ENCODE data around the gene SAXO2. TPM values are rescaled to one million over a fixed set of nuclear protein-coding genes. Genes with fewer than 3 reads are reported as not detected.
"Not testable (repeated sequence)": the region's sequence is repeated elsewhere in the genome, so short reads cannot be mapped to it uniquely, and the experiment has no call there.

The SAXO2 gene
- total RNA-seq, 1 experiment from 2014 or later: 1.5 TPM

DNA sequence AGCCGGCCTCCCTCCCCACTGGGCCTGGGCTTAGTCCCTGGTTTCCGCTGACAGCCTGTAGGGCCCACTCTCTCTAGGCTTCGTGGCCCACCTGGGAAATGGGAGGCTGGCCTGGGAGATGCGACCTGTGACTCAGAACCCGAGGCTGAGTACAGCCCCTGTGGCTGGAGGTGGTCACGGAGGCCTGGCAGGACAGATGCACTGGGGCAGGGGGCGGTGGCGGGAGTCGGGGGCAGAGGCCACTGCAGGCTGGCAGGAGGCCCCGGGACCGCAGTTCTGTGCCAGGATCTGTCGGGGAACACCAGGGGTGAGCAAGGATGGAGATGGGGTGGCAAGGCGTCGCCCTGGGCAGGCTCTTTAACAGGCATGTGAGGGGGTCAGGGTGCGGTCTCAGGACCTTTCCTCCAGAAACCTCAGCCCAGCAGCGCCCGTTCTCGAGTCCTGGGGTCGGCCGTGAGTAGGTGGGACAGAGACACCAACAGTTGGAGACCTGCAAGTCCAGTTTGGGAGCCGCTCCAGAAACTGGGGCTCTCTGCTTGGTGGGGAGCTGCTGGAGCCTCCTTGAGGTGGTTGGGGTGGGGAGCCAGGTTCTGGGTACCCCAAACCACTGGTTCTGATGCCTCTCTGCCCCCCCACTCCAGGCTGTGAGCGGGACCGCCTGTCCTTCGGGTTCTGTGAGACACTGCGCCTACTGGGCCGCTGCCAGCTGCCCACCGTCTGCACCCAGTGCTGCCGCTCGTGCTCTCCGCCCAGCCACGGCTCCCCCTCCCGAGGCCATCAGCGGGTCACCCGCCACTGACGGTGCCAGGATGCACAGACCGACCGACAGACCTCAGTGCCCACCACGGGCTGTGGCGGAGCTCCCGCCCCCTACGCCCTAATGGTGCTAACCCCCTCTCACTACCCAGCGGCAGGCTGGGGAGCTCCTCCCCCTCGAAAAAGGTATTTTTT lies 71.3 kb downstream of the SAXO2 start:
- H3K36me3 ChIP-seq (ENCODE audit: insufficient read depth, low read length, poor library complexity, severe bottlenecking); DNase-seq (ENCODE audit: low spot score); CTCF ChIA-PET; POLR2A ChIA-PET (ENCODE audit: low non-redundant PET); H3K4me3 ChIP-seq (ENCODE audit: low read depth, low read length, poor library complexity, severe bottlenecking); H3K4me1 ChIP-seq (ENCODE audit: insufficient read depth, low read length, poor library complexity, severe bottlenecking); H3K27me3 ChIP-seq (replicated peaks; ENCODE audit: insufficient read depth, low read depth, low read length, poor library complexity); BruUV-seq (replicated peaks); intact Hi-C loops (cut with micrococcal nuclease; ENCODE audit: unreplicated experiment); H3K27ac ChIP-seq (ENCODE audit: low read depth, low read length, poor library complexity, severe bottlenecking); H3K9me3 ChIP-seq (ENCODE audit: low read depth, low read length, poor library complexity, severe bottlenecking): not testable (repeated sequence)

Other genes starting within 250 kb of the SAXO2 start
- gene MEX3B, start 216.8 kb upstream of the SAXO2 start, total RNA-seq (2021): 5.5 and 6.9 TPM in 2 replicates
- 21.9 and 26.1 TPM in 2 replicates for gene EFL1, start 84 bp upstream of the SAXO2 start, total RNA-seq (2021)
- 2.6 and 3.1 TPM in 2 replicates for gene GOLGA6L10, start 86.7 kb downstream of the SAXO2 start, total RNA-seq (2021)
- gene GOLGA6L9, start 167.0 kb downstream of the SAXO2 start, total RNA-seq (2021): 3.8 and 5.4 TPM in 2 replicates

Data from A673 (cell line).